ENCODE data around the gene CTLA4. TPM values are rescaled to one million over a fixed set of nuclear protein-coding genes. Genes with fewer than 3 reads are reported as not detected.

Gene CTLA4
- total RNA-seq, 2 experiments from 2014 or later, result 121 to 127 TPM

DNA sequence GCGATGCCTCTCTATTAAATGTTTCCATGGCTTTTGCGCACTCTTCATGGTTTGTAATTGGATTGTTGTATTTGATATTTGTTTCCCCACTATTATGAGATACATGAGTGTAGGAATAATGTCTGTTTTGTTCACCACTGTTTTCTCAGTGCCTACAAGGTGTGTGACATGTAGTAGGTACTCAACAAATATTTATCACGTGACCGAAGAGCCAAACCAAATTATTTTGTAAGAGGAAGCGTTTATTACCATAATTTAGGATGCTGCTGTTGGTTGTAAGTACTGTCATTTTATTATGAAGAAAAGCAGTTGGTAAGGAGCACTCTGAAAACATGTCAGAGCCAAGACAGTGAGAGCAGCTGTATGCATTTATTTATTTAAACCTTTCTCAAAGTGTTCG lies 32.2 kb upstream of the CTLA4 start:
- ChIA-PET CTCF (interaction anchor here (0.6 to 1.4 kb wide), 5 partner anchors 20 to 1824 kb away, joined by 3 to 4 read pairs (median 3); no protein-coding TSS in a partner anchor), POLR2A (interaction anchor here (0.7 kb wide), 1 partner anchor 337 kb away, joined by 4 read pairs; no protein-coding TSS in a partner anchor)
- intact Hi-C loops (cut with DNase I, micrococcal nuclease), result no loop called here
- Mint-ChIP-seq H3K4me3 (no peak overlapping the region), H3K9me3 (ENCODE audit: low read depth) (no peaks in the 10 kb centered on the region), H3K36me3 (ENCODE audit: low read depth) (no peaks in the 10 kb centered on the region), H3K27ac (peak overlapping the region; percentile 22), H3K4me1 (peaks cover 12% of the 10 kb centered on the region), H3K27me3 (peaks cover 2% of the 10 kb centered on the region)
- DNase-seq, result no peak
- no peak for ATAC-seq

DNA sequence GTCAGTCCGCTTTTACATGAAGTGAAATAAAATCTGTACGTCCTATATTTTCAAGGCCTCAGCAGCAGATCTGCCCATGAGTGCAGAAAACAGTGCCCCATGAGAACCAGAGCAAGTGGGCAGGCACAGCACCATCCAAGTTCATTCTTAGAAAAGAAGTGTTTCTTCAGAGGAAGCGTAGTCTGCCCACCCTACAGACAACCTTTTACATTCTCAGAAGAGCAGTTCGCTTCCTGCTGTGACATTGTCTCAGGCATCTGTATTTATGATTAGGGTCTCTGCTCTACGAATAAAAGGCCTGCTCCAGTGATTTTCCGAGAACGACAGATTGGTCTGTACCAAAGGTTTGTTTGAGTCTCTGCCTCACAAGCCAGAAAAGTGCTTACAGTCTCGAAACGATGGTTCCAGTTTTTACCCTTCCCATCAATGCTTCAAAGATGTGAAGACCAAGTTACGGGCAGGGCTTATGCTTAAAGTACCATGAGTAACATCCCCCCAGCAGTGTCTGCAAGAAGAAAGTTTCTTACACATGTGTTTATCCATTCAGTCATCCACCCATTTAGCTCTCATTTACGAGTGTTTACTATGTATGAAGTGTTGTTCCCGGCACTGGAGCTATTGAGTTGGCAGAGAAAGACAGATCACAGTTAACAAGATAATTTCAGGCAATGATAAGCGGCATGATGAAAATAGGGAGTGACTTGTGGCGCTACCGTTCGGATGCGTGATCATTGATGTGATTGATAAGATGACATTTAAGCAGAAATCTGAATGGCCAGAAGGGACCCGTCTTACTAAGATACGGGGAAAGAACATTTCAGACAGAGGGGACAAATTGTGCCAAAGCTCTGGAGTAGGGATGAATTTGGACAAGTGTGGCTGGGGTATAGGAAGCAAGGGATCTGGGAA lies 31.4 kb upstream of the CTLA4 start:
- H3K27me3 Mint-ChIP-seq, result peaks cover 2% of the 10 kb centered on the region
- peak; percentile 43 for ATAC-seq
- peaks cover 13% of the 10 kb centered on the region for H3K4me1 Mint-ChIP-seq
- POLR2A ChIA-PET, result no interaction called here
- no peaks in the 10 kb centered on the region for H3K36me3 Mint-ChIP-seq (ENCODE audit: low read depth)
- H3K4me3 Mint-ChIP-seq, result no peak overlapping the region
- H3K27ac Mint-ChIP-seq, result peak overlapping the region; percentile 63
- no peaks in the 10 kb centered on the region for H3K9me3 Mint-ChIP-seq (ENCODE audit: low read depth)
- CTCF ChIA-PET, result no interaction called here
- no peak for DNase-seq
- intact Hi-C loops (cut with DNase I, micrococcal nuclease), result no loop called here

DNA sequence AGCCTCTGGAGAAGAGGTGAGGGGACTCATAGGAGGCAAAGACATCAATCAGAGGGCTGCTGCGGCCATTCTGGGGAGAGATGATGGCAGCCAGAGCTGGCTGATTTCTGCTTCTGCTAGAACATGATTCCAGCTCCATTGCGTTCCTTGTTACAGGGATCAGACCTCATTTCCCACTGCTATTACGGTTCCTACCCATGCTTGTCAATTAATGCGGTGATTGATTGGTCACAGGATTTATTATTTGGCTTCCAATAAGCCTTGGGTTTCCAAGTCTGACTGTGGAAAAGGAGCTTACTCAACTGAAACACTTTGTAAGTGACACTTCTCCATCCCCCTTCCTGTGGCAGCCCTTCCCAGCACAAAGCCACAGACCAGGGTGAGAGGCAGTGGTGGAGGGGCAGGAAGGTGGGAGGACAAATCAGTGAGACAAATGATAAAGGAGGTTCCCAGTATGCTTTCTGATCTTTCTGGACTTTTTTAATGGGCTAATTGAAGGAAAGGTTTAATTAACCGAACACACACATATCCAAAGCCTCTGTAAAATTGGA lies 26.8 kb upstream of the CTLA4 start:
- CTCF ChIA-PET, result interaction anchor here (1.0 kb wide), 1 partner anchor 70 kb away, joined by 4 read pairs; no protein-coding TSS in a partner anchor
- intact Hi-C loops (cut with DNase I, micrococcal nuclease), result no loop called here
- no peaks in the 10 kb centered on the region for H3K9me3 Mint-ChIP-seq (ENCODE audit: low read depth)
- POLR2A ChIA-PET, result no interaction called here
- H3K4me3 Mint-ChIP-seq, result no peak overlapping the region
- H3K27ac Mint-ChIP-seq, result no peak overlapping the region
- ATAC-seq (no peak), DNase-seq (peak; percentile 34)
- peaks cover 25% of the 10 kb centered on the region for H3K4me1 Mint-ChIP-seq
- H3K27me3 Mint-ChIP-seq, result peaks cover 2% of the 10 kb centered on the region
- no peaks in the 10 kb centered on the region for H3K36me3 Mint-ChIP-seq (ENCODE audit: low read depth)

DNA sequence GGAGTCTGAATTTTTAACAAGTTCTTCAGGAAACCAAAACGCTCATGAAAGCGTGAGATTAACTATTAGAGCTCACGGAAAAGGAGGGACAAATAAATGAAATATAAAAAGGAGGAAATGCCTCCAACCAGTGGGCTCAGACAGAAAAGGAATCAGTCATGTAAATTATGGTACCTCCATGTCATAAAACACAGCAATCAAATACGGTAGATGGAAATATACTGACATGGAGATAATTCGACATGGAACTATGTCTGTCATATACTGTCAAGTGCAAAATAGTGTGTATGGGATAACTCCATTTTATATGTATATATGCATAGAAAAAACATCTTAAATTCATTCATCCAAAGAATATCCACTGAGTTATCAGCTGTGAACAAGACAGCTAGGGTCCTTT lies 25.9 kb upstream of the CTLA4 start:
- ATAC-seq, result no peak
- Mint-ChIP-seq H3K4me3 (no peak overlapping the region), H3K9me3 (ENCODE audit: low read depth) (no peaks in the 10 kb centered on the region), H3K36me3 (ENCODE audit: low read depth) (no peaks in the 10 kb centered on the region), H3K4me1 (peaks cover 25% of the 10 kb centered on the region), H3K27me3 (peaks cover 2% of the 10 kb centered on the region), H3K27ac (no peak overlapping the region)
- CTCF ChIA-PET, result interaction anchor here (0.7 to 1.0 kb wide), 2 partner anchors 37 to 69 kb away, joined by 3 to 4 read pairs; no protein-coding TSS in a partner anchor
- DNase-seq, result no peak
- intact Hi-C loops (cut with DNase I, micrococcal nuclease), result no loop called here
- POLR2A ChIA-PET, result no interaction called here

DNA sequence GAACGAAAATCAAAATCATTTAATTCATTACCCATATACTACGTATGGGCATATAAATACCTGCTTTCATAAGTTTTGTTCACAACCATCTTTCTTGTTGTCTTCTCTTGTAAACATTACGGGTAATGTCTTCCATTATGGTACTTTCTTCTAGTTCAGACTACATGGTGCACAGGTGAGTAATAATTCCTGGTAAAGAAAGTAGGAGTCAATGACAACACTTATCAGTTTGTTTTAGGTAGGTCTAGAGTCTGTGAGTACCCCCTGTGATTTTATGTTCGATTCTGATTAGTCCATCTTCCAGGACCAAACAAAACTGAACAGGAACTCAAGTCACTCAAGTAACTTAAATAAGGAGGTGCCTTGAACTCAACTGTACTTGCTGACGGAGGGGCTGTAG lies 25.2 kb upstream of the CTLA4 start:
- intact Hi-C loops (cut with DNase I, micrococcal nuclease), result no loop called here
- ATAC-seq (peak; percentile 78), DNase-seq (no peak)
- Mint-ChIP-seq H3K4me1 (peaks cover 25% of the 10 kb centered on the region), H3K36me3 (ENCODE audit: low read depth) (no peaks in the 10 kb centered on the region), H3K4me3 (no peak overlapping the region), H3K9me3 (ENCODE audit: low read depth) (no peaks in the 10 kb centered on the region), H3K27ac (peak overlapping the region; percentile 49), H3K27me3 (peaks cover 1% of the 10 kb centered on the region)
- POLR2A ChIA-PET, result no interaction called here
- CTCF ChIA-PET, result interaction anchor here (1.1 to 1.4 kb wide), 3 partner anchors 12 to 27 kb away, joined by 3 read pairs; no protein-coding TSS in a partner anchor

DNA sequence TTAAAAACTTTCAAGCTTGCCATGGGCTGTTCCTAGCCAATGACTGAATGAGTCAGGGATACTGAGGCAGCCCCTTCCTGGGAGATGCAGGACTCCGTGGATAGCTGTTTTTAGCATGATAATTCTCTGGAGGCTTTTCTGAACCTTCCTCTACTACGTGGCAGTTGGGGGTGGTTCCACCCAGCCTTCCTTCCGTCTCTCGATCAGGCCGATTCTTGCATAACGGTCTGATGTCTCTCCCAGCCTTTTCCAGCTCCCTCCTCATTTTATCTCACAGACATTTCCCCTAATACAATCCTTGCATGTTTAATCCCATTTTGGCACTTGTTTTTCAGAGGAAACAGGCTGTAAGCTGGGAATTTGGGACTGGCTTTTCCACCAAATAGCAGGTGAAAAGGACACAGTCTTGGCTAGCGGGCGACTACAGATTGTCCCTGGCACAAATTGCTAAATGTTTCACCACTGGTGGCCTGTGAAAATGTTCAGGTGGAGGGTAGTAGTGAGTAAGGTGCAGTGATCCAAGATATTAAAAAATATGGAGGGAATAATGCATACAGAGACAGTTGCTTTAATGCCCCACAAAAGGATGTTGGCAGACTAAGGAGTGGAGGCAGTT lies 21.0 kb upstream of the CTLA4 start:
- Mint-ChIP-seq H3K27ac (no peak overlapping the region), H3K4me1 (peaks cover 26% of the 10 kb centered on the region), H3K9me3 (ENCODE audit: low read depth) (peaks cover 10% of the 10 kb centered on the region), H3K27me3 (no peaks in the 10 kb centered on the region), H3K4me3 (no peak overlapping the region), H3K36me3 (ENCODE audit: low read depth) (no peaks in the 10 kb centered on the region)
- POLR2A ChIA-PET, result interaction anchor here (0.5 kb wide), 1 partner anchor 20 kb away, joined by 4 read pairs; no protein-coding TSS in a partner anchor
- ATAC-seq (no peak), DNase-seq (no peak)
- CTCF ChIA-PET, result interaction anchor here (0.6 to 1.4 kb wide), 2 partner anchors 31 to 87 kb away, joined by 3 to 4 read pairs; no protein-coding TSS in a partner anchor
- intact Hi-C loops (cut with DNase I, micrococcal nuclease), result no loop called here

DNA sequence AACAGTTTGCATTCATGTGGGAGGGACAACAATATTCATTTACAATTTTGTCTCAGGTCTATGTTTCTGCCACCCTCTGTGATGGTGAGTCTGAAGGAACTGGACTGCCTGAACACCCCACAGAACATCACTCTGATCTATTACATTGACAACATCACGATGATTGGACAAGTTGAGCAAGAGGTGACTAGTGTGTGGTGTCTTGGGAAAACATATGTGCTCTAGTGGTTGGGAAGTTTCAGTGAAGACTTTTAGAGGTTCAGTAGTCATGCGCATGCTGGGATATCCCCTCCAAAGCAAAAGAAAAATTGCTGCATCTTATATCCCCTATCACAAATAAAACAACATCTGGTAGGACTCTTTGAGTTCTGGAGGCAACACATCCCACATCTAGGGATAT lies 18.6 kb upstream of the CTLA4 start:
- H3K27me3 Mint-ChIP-seq, result no peaks in the 10 kb centered on the region
- peak; percentile 58 for ATAC-seq
- POLR2A ChIA-PET, result no interaction called here
- no peak for DNase-seq
- intact Hi-C loops (cut with DNase I, micrococcal nuclease), result no loop called here
- no peak overlapping the region for H3K27ac Mint-ChIP-seq
- CTCF ChIA-PET, result interaction anchor here (1.2 kb wide), 1 partner anchor 19 kb away, joined by 3 read pairs; the partner anchor contains the start of gene CTLA4
- peaks cover 36% of the 10 kb centered on the region for H3K4me1 Mint-ChIP-seq
- no peaks in the 10 kb centered on the region for H3K36me3 Mint-ChIP-seq (ENCODE audit: low read depth)
- H3K4me3 Mint-ChIP-seq, result no peak overlapping the region
- peaks cover 10% of the 10 kb centered on the region for H3K9me3 Mint-ChIP-seq (ENCODE audit: low read depth)

DNA sequence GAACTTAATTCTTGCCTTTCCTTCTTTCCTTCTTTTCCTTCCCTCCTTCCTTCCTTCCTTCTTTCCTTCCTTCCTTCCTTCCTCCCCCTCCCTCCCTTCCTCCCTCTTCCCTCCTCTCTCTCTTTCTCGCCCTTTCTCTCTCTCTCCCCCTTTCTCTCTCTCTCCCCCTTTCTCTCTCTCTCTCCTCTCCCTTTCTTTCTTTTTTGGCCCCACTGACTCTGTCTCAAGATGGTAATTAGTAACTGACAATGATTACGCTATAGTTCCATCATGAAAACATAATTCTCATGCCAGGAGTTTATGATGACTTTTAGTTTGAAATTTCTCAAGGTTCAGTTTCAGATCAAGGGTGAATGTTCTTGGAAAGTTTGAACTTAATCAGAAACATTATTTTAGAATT lies 14.8 kb upstream of the CTLA4 start:
- Mint-ChIP-seq H3K9me3 (ENCODE audit: low read depth) (peaks cover 10% of the 10 kb centered on the region), H3K4me3 (peak overlapping the region; percentile 29), H3K4me1 (peaks cover 65% of the 10 kb centered on the region), H3K36me3 (ENCODE audit: low read depth) (no peaks in the 10 kb centered on the region), H3K27ac (peak overlapping the region; percentile 83), H3K27me3 (no peaks in the 10 kb centered on the region)
- DNase-seq, result no peak
- ChIA-PET CTCF (interaction anchor here (1.9 kb wide), 1 partner anchor 15 kb away, joined by 5 read pairs; the partner anchor contains the start of gene CTLA4), POLR2A (interaction anchor here (3.6 kb wide), 1 partner anchor 15 kb away, joined by 21 read pairs; the partner anchor contains the start of gene CTLA4)
- ATAC-seq, result peak; percentile 53
- intact Hi-C loops (cut with DNase I, micrococcal nuclease), result loop anchor here (1.0 kb wide), 4 partner anchors 19 to 58 kb away; no protein-coding TSS in a partner anchor

DNA sequence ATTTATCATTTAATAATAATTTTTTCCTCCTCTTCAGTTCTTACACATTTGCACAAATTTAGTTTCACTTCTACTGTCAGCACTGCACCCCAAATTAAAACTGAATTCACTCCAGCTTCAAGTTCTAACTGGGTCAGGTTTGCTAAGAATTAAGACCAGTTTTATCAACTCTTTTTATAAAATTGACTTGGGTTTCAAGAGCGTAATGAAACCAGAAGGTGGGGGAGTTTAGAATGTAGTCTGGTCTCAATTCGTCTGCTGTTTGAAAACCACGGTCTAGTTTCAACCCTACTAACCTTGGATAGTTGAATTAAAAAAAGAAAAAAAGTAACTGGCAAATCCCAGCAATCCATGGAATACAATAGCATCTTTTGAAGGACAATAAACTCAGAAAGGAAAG lies 14.3 kb upstream of the CTLA4 start:
- H3K36me3 Mint-ChIP-seq (ENCODE audit: low read depth), result no peaks in the 10 kb centered on the region
- H3K4me3 Mint-ChIP-seq, result peak overlapping the region; percentile 57
- H3K27ac Mint-ChIP-seq, result peak overlapping the region; percentile 94
- peaks cover 10% of the 10 kb centered on the region for H3K9me3 Mint-ChIP-seq (ENCODE audit: low read depth)
- H3K4me1 Mint-ChIP-seq, result peaks cover 70% of the 10 kb centered on the region
- ATAC-seq, result peak; percentile 50
- CTCF ChIA-PET, result interaction anchor here (1.2 to 1.9 kb wide), 2 partner anchors 10 to 14 kb away, joined by 3 to 5 read pairs; partner anchors contain the start of gene CTLA4
- DNase-seq, result no peak
- intact Hi-C loops (cut with DNase I, micrococcal nuclease), result loop anchor here (1.0 kb wide), 4 partner anchors 18 to 57 kb away; no protein-coding TSS in a partner anchor
- POLR2A ChIA-PET, result interaction anchor here (0.8 to 3.6 kb wide), 2 partner anchors 15 to 81 kb away, joined by 3 to 21 read pairs; partner anchors contain the start of gene CTLA4
- no peaks in the 10 kb centered on the region for H3K27me3 Mint-ChIP-seq

DNA sequence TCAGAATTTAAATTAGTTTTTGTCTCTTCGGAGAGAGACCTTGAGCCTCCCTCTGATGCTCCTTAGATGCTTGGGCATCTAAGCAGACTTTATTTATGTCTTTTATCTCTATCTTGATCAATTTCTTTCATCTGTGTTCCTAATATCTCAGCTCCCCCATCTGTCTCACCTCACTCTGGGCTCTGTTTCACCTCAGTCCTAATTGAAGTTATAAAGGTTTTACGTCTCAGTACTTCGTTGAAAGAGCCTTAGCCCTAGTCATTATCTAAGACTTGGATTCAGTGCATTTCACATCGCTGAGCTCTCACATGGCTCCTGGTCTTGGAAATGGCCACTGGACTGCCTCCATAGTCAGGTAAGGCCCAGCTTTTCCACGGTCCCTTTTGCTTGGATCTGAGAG lies 13.8 kb upstream of the CTLA4 start:
- ChIA-PET POLR2A (interaction anchor here (0.8 to 3.6 kb wide), 2 partner anchors 14 to 81 kb away, joined by 3 to 21 read pairs; partner anchors contain the start of gene CTLA4), CTCF (interaction anchor here (0.6 to 2.2 kb wide), 4 partner anchors 10 to 1759 kb away, joined by 3 to 6 read pairs (median 4); partner anchors contain the start of gene CTLA4)
- Mint-ChIP-seq H3K4me3 (peak overlapping the region; percentile 57), H3K27ac (peak overlapping the region; percentile 94), H3K9me3 (ENCODE audit: low read depth) (peaks cover 10% of the 10 kb centered on the region), H3K4me1 (peaks cover 73% of the 10 kb centered on the region), H3K27me3 (no peaks in the 10 kb centered on the region), H3K36me3 (ENCODE audit: low read depth) (peaks cover 2% of the 10 kb centered on the region)
- intact Hi-C loops (cut with DNase I, micrococcal nuclease), result loop anchor here (1.0 kb wide), 5 partner anchors 14 to 57 kb away; partner anchors contain the start of gene CTLA4 (in 1 of the 2)
- DNase-seq, result no peak
- no peak for ATAC-seq

Data from activated CD4-positive, alpha-beta T cell treated with anti-CD3 and anti-CD28 coated beads for 36 hours (primary cell).